Stimulated activated CD8-positive, alpha-beta memory T cell treated with anti-CD3 and anti-CD28 coated beads, Interleukin-12 subunit alpha, Interleukin-12 subunit beta, amount 100 ng/mL, for 4 hours (primary cell): ENCODE results near the gene HLX.

Experiments used
- DNase-seq: peaks from one replicate; pipeline ENCODE4 v3.0.0-alpha.2; 2020; ENCODE audit warnings: low read depth

The HLX gene, protein sequence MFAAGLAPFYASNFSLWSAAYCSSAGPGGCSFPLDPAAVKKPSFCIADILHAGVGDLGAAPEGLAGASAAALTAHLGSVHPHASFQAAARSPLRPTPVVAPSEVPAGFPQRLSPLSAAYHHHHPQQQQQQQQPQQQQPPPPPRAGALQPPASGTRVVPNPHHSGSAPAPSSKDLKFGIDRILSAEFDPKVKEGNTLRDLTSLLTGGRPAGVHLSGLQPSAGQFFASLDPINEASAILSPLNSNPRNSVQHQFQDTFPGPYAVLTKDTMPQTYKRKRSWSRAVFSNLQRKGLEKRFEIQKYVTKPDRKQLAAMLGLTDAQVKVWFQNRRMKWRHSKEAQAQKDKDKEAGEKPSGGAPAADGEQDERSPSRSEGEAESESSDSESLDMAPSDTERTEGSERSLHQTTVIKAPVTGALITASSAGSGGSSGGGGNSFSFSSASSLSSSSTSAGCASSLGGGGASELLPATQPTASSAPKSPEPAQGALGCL

DNA sequence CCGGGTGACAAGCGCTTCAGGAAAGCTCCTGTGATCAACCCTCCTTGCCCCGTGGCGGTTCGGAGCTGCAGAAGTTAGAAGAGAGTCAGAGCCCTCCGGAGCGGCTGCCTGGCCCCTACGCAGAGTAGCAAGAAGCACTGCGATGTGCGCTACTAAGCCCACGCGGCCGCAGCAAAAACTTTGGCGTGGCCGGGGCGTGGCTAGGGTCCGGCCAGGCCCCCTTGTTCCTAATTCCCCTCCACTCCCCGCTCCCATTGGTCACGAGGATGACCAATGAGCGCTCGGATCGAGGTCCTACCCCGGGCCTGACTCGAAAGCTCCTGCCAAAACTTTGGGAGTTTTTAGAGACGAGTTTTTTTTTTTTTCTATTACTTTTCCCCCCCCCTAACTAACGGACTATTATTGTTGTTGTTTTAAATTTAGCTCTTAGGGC, at the start of gene HLX:
HLX (plus strand) TSS at position 368 of the 433 bp plus-strand sequence. CDS start 415 bp downstream, outside the sequence.
- no peak for DNase-seq

DNA sequence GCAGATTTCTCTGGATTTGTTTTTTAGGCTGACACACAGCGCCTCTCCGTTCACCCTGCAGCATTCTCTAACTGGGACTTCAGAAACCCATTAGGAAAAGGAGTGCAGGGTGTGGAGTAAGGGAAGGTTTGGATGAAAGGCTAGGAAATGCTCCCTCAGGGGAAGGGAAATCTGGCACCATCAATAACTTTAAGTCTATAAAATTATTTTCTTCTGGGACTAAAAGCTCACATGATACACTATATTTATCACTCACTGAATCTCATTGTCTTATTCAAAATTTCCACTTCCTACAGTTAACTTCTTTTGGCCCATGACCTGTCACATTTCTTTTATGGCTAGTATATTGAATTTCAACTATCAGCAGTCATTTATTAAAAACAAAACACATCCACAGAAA, 45.8 kb upstream of the HLX start:
- no peak for DNase-seq

DNA sequence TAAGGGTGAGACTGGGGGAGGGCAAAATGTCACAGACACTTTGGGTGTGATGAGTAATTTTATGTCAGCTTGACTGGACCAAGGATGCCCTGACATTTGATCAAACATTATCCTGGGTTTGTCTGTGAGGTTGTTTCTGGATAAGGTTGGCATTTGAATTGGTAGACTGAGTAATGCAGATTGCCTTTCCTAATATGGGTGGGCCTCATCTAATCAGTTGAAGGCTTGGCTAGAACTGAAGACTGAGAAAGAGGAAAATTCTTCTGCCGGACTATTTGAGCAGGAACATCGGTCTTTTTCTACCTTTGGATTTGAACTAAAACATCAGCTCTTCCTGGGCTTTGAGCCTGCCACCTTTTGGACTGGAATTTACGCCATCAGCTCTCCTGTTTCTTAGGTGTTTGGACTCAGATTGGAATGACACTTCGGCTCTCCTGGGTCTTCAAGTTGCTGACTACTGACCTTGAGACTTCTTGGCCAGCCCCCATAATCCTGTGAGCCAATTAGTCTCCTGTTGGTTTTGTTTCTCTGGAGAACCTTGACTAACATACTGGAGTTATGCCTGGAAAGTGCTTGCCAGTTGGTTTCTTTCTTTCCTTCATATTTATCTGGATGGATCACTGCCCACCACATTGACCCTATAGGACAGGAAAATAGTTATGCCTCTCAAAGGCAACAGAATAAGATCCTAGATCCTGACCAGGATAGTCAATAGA, 44.9 kb upstream of the HLX start:
- no peak for DNase-seq

DNA sequence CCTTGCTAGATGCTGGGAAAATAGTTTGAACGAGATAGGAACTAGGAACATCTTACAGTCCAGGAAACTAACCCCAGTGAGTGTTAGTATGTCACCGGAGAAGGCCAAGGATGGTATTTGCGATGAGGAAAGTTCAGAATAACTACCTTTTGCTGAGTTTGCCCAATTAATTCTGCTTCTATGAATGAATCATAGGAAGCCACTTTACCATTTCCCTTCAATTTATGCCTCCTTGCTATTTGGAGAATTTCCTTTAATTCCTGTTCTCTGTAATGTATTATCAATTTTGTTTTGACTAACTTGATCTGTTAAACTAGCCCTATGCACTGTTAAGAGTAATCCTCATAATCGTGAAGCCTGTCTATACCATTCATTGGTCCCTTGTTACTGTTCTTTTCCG, 40.7 kb upstream of the HLX start:
- no peak for DNase-seq

DNA sequence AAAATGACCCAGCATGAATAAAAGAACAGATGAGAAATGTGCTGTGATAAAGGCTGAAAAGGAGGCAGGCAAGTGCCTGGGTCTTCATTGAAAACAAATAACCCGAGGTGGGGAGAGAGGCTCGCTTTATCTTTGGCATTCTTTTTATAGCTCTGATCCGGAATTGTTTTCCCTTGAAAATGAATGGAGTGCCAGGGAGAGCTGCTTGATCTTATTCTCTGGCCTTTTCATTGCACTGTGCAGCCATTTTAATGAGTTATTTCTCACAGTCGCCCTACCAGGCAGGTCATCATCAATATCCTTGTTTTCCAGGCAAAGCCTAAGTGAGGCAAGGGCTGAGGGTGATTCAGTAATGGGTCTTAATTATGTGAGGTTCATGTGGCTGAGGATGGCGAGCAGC, 39.8 kb upstream of the HLX start:
- DNase-seq: no peak

DNA sequence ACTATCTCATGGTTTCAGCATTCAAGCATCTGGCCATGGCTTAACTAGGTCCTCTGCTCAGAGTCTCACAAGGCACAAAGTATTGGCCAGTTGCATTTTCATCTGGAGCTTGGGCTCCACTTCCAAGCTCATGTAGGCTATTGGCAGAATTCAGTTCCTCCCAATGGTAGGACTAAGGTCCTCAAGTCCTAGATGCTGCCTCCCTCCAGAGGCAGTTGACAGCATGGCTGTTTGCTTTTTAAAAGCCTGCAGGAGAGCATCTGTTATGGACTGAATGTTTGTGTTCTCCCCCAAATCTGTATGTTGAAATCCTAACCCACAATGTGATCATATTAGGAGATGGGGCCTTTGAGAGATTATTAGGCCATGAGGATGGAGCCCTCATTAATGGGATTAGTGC, 38.0 kb upstream of the HLX start:
- DNase-seq: no peak

DNA sequence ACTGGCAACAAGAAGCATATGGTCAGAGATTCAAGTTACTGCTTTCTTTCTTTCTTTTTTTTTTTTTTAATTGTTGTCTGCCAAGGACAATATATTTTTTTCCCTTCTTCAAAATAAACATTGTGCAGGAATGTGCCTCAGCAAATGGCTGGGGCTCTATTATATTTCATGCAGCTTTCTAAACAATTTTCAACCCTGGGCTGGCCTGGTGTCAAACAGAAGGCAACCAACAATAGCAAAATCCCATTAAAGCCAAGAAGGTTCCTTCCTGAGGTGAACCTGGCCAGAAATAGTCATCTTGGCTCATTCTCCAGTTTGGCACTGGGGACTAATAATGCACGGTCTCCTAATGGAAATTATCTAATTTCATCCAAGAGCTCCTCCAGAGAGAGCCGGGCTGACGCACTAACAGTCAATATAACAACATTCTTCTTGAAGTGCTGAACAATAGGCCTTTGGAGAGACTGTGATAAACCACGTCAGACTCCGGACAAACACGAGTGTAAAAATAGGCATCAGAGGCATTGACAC, 35.7 kb upstream of the HLX start:
- DNase-seq: no peak

DNA sequence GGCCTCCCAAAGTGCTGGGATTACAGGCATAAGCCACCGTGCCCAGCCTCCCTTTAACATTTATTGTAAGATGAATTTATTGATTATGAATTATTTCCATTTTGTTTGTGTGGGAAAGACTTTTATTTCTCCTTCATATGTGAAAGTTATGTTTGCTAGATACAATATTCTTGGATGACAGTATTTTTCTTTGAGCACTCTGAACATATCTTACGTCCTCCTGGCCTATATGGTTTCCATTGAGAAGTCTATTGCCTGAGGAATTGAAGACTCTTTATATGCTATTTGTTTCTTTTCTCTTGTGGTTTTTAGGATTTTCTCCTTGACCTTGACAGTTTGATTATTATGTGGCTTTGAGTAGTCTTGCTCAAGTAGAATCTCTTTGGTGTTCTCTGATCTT, 26.8 kb upstream of the HLX start:
- no peak for DNase-seq

DNA sequence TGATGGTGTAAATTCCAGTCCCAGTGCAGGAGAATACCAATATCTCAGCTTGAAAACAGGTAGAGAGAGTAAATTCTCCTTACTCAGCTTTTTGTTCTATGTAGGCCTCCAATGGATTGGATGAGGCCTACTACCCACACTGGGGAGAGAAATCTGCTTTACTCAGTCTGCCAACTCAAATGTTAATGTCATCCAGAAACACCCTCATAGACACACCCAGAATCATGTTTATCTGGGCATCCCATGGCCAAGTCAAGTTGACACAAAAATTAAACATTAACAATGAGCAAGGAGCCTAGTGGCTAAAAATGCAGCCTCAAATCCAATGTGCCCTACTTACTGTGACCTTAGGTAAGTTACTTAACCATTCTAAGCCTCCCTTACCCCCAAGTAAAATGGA, 6.9 kb upstream of the HLX start:
- DNase-seq: no peak

DNA sequence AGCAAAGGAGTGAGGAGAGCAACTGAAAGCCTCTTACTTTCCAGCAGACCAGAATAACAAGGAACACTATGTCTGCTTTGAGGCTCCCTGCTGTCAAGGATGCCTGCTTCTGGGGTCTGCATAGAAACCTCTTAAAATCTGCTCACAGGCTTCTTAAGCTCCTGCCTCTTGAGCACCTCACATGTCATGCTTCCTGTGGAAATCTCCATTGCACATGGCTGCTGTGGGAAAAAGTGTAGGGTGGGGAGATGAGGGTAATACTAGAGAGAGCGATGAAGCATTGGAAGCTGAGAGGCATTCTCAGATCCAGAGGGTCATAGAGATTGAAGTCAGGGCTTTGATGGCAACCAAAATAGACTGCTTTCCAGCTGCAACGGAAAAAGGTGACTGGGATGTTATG, 6.2 kb upstream of the HLX start:
- no peak for DNase-seq

DNA sequence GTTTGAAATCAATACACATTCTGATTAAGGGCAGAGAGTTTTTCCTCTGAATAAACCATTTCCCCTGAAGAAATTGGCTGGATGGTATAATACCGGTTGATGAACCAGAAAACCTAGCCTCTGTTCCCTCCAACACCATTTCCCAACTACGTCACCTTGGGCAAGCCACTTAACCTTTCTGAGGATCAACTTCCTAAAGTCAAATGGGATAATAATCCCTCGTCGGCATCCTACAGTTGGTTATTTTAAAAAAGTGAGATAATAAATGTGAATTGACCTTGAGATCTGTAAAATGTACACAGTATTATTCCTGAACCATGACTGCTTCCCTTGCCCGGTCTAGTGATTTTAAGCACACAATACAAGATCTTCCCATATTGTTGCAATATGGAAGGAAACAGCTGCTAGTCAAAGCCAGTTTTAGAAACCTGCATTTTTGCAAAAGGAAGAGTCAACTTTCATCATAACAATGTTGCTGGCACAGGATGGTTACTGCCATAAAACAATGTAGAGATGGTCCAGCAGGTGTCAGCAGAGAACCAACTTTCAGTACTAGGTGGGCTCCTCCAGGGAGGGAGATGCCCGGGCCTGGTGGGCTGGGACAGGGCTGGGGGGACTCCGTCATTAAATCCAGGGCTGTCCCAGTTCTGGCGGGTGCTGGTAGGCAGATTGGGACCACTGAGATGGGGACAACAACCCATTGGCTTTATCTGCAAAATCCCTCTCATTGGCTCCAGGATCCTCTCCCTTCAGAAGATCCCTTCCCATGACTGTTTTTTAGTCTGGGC, 5.2 kb upstream of the HLX start:
- DNase-seq: no peak

DNA sequence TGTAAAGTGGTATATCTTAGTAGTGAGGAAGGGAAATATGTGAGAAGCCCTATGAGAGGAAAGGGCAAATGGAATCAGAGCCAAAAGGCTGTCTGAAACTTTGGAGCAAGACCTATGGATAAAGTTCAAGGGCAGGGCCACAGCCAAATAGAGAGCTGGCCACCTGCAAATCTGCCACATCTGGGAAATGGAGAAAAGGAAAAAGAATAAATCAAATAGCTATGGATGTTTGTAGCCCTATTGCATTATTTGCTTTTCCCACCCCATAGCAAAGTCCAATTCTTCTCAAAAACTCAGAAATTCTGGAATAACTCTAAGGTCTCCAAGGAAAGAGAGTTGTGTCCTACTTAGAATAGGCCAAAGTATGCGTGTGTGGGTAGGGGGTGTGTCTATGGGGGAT, 4.0 kb upstream of the HLX start:
- no peak for DNase-seq

DNA sequence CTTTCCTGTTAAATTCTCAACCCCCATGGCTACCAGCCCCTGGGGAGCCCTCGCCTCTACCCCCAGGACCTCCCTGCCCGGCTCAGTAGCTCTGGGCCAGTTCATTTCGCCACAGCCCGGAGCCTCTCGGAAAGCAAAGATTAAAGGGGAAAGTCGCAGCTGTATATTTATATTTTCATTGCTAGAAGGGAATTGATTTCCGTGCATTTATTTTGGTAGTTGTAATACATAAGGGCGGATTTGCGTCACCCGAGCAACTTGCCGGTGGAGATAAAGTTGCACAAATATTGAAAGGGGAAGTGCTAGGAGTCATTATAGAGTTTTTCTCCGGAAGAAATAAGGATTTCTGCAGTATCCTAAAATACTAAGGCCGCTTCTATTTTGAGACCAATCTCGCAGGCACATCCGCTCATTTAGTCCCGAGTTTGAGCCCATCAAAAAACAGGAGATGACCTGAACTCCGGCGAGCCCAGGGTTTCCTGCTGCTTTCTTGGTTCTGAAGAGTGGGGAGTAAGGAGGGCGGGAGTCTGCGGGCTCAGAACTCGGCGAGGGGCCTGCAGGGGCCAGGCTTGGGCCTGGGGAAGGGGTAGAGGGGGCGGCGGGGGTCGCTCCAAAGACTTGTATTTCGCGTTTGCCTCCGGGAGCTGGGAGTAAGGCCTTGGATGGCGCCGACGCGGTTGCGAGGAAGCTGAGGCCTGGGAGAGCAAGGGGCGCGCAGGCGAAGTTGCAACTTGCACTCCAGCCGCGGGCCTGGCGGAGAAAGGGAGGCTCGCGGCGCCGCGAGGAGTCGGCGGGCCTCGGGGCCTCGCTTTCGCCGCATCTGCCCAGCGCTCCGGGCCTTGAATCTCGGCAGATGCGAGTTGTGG, 2.5 kb upstream of the HLX start:
- no peak for DNase-seq

DNA sequence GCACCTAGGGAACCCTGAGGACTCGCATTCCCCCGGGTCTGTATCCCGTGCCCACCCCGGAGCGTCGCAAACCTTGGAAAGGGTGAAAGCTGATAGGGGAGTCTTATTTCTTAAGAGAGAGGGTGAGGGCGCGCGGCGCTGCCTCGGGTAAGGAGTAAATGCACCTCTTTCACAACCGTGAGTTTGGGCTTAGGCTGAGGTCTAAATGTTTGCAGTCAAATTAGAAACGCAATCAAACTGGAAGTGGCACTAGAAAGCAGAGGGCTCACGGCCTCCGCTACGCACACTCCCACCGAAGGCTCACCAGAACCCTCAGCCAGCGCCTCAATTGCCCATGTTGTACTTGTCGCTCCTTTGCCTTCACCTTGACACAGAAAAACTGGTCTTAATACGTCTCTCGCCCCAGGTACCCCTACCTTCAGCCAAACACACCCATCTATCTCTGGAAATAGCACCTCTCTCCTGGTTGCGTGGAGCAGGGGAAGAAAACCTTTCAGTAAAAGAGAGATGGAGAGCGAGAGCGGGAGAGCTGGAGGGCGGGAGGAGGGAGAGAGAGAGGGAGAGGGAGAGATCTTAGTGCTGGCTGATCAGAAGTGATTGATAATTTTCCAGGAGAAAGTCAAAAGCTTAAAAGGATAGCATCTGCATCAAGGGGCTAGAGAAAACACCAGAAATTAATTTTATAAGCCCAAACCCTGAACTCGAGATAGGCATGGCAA, 1.7 kb upstream of the HLX start:
- DNase-seq: no peak

DNA sequence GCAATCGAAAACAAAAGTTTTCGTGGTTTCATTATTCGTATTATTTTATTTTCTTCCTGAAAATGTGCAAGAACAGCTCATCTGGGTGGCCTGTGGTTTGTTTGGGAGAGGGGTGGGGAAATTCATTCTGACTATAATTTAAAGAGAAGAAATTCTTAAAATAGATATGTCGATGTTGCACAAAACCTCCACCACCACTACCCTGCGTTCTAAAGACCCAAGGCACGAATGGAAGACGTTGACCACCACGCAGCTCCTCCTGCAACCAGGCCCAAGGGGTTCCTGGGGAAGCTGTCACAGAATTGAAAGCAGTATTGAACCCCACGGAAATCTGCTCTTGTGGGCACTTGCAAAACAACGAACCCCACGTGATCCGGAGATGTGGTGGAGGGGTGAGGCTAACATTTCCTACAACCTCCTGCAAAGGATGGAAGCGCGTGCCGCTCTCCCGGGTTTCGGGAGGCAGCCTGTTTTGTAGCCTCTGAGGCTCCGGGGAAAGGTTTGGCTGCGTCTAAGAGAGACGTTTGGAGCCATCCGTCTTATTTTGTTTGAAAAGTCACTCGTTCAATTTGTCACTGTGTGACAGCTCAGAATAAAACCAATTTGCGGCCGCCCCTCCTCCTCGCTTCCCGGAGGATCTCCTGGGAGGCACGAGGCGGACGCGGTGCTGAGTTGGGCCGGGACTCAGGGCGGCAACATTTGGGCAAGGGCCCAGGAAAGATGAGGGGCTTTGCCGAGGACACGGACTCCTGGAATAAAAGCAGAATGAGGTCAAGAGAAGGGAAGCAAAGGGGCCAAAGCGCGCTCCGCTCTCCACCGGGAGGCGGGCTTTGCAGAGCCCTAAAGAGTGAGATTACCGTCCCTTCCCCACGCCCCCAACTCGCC, 810 bp upstream of the HLX start:
- no peak for DNase-seq

DNA sequence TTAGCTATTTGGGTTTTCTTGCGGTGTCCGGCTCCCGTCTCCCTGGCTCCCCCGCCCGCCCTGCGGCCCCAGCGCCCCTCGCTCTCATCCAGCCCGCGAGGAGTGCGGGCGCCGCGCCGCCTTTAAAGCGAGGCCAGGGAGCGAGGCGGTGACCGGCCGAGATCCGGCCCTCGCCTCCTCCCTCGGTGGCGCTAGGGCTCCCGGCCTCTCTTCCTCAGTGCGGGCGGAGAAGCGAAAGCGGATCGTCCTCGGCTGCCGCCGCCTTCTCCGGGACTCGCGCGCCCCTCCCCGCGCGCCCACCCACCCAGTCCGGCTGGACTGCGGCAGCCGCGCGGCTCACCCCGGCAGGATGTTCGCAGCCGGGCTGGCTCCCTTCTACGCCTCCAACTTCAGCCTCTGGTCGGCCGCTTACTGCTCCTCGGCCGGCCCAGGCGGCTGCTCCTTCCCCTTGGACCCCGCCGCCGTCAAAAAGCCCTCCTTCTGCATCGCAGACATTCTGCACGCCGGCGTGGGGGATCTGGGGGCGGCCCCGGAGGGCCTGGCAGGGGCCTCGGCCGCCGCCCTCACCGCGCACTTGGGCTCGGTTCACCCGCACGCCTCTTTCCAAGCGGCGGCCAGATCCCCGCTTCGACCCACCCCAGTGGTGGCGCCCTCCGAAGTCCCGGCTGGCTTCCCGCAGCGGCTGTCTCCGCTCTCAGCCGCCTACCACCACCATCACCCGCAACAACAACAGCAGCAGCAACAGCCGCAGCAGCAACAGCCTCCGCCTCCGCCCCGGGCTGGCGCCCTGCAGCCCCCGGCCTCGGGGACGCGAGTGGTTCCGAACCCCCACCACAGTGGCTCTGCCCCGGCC, 492 bp downstream of the HLX start:
- no peak for DNase-seq

DNA sequence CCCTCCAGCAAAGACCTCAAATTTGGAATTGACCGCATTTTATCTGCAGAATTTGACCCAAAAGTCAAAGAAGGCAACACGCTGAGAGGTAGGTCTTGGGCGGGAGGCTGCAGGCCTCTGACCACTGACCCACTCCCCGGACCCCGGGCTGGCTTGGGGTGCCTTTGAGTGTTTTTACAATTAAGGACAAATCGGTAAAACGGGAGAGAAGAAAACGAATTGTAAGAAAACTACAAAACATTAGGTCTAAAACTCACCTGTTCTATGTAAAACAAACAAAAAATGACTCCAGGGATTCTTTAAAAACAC, 1.1 kb downstream of the HLX start:
- no peak for DNase-seq

DNA sequence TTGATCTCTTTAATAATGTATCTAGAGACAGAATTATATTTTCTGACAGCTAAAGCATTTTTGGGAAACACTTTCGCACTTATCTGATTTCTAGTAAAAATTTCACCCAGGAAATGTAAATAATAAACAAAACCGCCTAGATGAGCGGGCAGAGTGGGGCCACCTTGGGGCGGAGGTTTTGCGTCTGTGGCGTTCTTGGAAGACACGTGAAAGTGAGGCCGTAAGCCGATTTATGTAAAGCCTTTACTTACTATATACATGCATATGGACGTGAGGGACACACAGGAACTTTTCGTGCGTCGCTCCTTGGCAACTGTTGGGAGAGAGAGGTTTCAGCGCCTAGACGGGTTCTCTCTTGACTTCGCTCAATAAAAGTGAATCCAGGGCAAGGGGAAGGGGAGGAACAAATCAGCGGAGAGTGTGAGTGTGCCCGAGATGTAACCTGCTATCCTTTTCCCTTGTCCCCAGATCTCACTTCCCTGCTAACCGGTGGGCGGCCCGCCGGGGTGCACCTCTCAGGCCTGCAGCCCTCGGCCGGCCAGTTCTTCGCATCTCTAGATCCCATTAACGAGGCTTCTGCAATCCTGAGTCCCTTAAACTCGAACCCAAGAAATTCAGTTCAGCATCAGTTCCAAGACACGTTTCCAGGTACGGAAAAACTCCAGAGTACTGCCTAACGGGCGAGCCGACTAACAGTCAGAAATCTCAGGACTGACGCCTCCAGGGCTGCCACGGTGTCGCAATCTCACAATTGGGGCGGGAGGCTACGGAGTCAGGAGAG, 1.7 kb downstream of the HLX start:
- no peak for DNase-seq
